Measurements from ENCODE around the gene REEP1.

DNA sequence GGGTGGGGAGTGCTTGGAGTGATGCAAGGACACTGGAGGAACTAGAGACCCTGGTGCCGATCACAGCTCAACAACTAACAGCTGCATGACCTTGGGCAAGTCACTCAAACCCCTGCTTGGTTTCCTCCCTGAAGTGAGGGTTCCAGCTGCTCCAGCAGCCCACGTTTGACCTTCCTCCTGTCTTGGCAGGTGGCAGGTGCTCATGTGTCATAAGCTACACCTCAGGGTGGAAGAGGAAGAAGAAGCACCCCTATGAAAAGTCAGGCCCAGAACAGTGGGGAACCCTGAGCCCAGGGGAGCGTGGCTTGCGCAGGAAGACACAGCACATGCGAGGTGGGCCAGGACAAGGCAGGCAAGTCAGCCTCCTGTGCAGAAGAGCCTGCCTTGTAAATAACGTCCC lies 95.8 kb downstream of the REEP1 start:
- TF ChIP-seq POLR2A (IDR thresholded peaks at IDR 0.05): no peak
- TF ChIP-seq, protein P1, sequence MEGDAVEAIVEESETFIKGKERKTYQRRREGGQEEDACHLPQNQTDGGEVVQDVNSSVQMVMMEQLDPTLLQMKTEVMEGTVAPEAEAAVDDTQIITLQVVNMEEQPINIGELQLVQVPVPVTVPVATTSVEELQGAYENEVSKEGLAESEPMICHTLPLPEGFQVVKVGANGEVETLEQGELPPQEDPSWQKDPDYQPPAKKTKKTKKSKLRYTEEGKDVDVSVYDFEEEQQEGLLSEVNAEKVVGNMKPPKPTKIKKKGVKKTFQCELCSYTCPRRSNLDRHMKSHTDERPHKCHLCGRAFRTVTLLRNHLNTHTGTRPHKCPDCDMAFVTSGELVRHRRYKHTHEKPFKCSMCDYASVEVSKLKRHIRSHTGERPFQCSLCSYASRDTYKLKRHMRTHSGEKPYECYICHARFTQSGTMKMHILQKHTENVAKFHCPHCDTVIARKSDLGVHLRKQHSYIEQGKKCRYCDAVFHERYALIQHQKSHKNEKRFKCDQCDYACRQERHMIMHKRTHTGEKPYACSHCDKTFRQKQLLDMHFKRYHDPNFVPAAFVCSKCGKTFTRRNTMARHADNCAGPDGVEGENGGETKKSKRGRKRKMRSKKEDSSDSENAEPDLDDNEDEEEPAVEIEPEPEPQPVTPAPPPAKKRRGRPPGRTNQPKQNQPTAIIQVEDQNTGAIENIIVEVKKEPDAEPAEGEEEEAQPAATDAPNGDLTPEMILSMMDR (IDR thresholded peaks at IDR 0.05): no peak
- no peak for TF ChIP-seq POLR2AphosphoS5 (IDR thresholded peaks at IDR 0.05)
- no peak for TF ChIP-seq EP300 (IDR thresholded peaks at IDR 0.05)
